SIG-M5 treated with dmso at 0.1 percent for 504 hours (cell line): ENCODE measurements around the gene KCTD7.
"Not testable (repeated sequence)": the region's sequence is repeated elsewhere in the genome, so short reads cannot be mapped to it uniquely, and the experiment has no call there.

Experiments used
- DNase-seq: peaks from one replicate; lab custom pipeline; 2025; ENCODE audit not compliant: unreplicated experiment; lab: John Stamatoyannopoulos, UW

The KCTD7 gene

GRCh38 chr7:66615699-66616098 lies 13.0 kb upstream of the KCTD7 start:
- no peak for DNase-seq

- no peak for DNase-seq
Measured at GRCh38 chr7:66617295-66617694, 11.4 kb upstream of the KCTD7 start.

DNA sequence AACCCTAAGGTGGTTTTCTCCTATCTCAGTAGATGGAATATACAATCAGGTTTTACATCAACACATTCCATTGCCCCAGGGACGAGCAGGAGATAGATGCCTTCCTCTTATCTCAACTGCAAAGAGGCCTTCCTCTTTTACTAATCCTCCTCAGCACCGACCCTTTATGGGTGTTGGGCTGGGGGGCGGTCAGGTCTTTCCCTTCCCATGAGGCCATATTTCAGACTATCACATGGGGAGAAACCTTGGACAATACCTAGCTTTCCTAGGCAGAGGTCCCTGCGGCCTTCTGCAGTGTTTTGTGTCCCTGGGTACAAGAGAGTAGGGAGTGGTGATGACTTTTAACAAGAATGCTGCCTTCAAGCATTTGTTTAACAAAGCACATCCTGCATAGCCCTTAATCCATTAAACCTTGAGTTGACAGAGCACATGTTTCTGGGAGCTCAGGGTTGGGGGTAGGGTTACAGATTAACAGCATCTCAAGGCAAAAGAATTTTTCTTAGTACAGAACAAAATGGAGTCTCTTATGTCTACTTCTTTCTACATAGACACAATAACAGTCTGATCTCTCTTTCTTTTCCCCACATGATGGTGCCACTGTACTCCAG lies 9.2 kb upstream of the KCTD7 start:
- DNase-seq = not testable (repeated sequence)

DNA sequence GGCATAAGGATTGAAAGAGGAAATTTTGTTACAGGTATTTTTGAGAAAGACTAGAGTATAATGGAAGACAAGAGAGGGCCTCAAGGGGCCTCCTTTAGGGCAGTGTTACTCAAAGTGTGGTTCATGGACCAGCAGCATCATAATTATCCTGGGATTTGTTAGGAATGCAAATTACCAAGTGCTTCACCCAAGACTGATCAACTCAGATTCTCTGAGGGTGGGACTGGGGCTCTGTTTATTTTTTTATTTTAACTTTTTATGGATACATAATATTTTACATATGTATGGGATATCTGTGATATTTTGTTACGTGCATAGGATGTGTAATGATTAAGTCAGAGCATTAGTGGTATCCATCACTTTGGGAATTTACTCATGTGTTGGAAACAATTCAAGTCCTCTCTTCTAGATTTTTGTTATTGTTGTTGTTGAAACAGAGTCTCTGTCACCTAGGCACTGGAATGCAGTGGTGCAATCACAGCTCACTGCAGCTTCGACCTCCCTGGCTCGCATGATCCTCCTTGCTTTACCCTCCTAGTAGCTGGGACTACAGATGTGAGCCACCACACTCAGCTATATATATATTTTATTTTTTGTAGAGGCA lies 2.2 kb upstream of the KCTD7 start:
- DNase-seq = no peak

- peak; percentile 69 for DNase-seq
Measured at GRCh38 chr7:66627151-66627681, 1.5 kb upstream of the KCTD7 start.

DNA sequence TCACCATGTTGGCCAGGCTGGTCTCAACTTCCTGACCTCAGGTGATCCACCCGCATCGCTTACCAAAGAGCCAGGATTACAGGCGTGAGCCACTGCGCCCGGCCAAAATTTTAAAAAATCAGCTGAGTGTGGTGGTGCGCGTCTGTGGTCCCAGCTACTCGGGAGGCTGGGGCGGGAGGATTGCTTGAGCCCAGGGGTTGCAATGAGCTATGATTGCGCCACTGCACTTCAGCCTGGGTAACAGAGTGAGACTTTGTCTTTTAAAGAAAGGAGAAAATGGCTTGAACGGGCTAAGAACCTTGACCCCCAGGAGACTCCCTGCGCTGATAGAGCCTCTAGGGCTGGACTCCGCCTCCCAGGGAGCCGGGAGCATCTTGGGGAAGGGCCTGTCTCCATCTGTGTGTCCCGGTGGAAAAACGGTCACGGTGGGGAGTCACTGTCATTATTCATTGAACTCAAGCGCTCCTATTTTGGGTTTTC lies 760 bp upstream of the KCTD7 start:
- no peak for DNase-seq

DNA sequence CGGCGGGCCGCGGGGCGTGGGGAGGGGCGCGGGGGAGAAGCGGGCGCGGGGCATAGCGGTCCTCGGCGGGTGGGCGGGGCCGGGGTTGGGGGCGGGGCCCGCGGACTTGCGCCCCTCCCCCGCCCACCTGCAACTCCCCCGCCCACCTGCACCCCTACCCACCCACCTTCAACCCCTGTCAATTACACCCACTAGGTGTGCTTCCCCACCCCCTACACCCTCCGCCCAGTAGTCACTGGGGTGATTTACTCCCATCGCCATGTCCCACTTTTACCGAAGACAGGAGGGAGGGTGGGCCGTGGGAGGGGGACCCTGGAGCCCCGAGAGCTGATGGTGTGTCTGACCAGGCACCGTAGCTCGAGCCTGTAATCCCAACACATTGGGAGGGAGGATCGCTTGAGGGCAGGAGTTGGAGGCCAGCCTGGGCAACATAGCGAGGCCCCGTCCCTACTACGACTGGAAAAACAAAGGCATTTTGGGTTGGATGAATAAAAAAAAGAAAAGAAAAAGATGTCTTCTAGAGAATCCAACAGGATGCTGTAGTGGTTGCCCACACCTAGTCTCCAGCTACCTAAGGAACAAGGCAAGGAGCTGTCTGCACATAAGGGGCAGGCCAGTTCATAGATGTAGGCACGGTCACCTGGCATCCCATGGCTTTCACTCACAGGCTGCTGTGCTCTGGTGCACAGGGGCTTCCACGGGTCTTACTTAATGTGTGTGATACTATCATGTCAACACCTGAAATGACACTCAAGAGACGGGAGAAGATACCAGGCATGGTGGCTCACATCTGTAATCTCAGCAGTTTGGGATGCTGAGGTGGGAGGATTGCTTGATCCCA lies 761 bp downstream of the KCTD7 start:
- DNase-seq = no peak

GRCh38 chr7:66630531-66630930 lies 1.9 kb downstream of the KCTD7 start:
- peak; percentile 78 for DNase-seq

GRCh38 chr7:66631471-66631870 lies 2.8 kb downstream of the KCTD7 start:
- peak; percentile 48 for DNase-seq

DNA sequence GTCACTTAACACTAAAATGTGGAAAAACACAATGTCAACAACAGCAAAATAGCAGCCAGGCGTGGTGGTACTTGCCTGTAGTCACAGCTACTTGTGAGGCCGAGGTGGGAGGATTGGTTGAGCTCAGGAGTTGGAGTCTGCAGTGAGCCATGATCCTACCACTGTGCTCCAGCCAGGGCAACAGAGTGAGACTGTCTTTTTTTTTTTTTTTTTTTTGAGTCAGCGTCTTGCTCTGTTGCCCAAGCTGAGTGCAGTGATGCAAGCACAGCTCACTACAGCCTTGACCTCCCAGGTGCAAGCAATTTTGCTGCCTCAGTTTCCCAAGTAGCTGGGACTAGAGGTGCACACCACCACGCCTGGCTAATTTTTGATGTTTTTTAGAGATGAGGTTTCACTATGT lies 6.1 kb downstream of the KCTD7 start:
- no peak for DNase-seq

- DNase-seq = not testable (repeated sequence)
Measured at GRCh38 chr7:66635322-66635981, 6.8 kb downstream of the KCTD7 start.

- DNase-seq = peak; percentile 78
Measured at GRCh38 chr7:66635982-66636546, 7.4 kb downstream of the KCTD7 start.

DNA sequence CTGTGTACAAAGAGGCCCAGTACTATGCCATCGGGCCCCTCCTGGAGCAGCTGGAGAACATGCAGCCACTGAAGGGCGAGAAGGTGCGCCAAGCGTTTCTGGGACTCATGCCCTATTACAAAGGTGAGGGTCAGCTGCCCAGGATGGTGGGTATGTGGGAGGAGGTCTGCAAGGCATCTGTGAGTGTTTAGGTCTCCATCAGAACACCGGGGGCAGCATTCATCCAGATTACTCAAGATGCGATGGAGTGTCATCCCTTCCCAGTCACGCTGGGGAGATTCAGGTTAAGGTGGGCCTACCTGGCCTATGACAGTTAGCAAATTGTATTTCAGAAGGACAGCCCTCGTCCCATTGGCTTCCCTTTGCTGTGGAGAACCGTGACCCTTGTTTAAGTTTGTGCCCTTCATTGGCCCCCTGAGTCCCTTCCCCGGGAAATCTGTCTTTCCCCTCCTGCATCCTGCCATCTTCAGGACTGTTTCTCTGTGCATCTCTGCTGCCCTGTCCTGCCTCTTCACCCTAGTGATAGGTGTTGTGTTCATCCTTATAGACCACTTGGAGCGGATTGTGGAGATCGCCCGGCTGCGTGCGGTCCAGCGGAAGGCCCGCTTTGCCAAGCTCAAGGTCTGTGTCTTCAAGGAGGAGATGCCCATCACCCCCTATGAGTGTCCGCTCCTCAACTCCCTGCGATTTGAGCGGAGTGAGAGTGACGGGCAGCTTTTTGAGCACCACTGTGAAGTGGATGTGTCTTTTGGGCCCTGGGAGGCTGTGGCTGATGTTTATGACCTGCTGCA lies 9.8 kb downstream of the KCTD7 start:
- no peak for DNase-seq

GRCh38 chr7:66639773-66640172 lies 11.1 kb downstream of the KCTD7 start:
- DNase-seq = no peak

DNA sequence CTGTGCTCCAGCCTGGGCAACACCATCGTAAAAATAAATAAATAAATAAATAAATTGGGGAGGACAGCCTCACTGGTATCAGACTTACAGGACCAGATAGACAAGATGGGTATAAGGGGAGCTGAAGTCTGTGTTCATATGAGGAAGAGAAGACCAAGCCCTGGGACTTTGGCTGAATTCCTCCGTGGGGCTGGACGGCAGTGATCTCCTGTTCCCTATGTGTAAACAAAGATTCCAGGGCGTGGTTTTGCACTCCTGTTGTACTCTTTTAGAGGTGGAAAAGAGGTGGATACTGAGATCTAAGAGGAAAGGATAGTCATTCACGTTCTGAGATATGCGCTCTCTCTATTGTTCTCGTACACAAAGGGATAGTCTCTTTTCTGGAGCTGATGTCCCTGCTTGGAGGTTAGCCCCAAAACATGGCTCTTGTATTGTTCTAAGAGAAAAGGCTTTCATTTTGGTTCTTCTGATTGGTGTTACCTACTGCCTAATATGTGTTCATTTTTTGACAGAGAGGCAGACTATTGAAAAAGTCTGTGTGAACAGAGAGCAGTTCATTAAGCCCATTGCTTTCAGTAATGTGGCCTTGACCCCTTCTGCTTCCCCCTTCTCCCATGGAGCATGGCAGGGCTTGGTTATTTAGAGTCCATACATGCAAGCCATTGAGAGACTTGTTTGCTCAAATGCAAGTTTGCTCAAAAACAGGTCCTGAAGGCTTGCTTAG lies 12.3 kb downstream of the KCTD7 start:
- DNase-seq = no peak

- DNase-seq = no peak
Measured at GRCh38 chr7:66641526-66641871, 12.8 kb downstream of the KCTD7 start.

DNA sequence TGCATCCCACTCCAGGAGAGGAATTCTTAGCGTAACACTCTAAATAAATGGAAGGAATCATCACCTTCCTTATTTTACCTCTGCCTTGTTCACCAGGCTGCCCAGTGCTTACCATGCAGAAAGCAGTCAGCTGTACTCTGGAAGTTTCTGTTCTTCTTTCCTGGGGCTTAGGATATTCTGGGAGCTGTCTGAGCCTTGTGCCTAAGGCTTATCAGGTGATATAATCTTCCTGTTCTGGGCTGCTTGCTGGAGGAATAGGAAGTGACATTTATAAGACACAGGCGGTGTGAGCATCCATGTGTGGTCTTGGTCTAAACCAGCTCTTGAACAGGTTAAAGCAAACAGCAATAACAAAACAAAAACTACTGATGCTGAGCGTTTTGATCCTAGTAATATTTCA lies 13.5 kb downstream of the KCTD7 start:
- DNase-seq = no peak

- DNase-seq = no peak
Measured at GRCh38 chr7:66642932-66643331, 14.3 kb downstream of the KCTD7 start.

DNA sequence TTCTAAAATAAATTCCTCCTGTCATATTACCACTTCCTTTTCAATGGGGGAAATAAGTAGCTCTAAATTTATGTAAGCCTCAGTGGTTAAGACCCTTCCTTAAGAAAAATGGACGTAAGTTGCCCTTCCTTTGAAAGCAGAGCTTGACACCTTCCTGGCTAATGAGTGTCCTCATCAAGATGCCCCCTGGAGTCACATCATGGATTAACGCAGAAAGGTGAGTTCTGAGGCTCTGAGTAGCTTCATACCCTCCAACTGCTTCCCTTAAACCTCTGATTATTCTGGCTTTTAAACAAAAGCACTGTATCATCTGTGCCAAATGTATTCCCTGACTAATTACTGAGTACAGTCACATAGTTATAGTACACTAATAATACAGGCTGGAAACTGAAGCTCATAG lies 14.7 kb downstream of the KCTD7 start:
- DNase-seq = no peak

- DNase-seq = not testable (repeated sequence)
Measured at GRCh38 chr7:66651026-66651425, 22.3 kb downstream of the KCTD7 start.
